ENCODE measurements around the gene NCOA3. TPM values are rescaled to one million over a fixed set of nuclear protein-coding genes. Genes with fewer than 3 reads are reported as not detected.
A peak's percentile ranks its signal among the peaks of the same experiment; 100 is the strongest.

Gene NCOA3
- total RNA-seq, 1 experiment from 2014 or later: 23.3 TPM

DNA sequence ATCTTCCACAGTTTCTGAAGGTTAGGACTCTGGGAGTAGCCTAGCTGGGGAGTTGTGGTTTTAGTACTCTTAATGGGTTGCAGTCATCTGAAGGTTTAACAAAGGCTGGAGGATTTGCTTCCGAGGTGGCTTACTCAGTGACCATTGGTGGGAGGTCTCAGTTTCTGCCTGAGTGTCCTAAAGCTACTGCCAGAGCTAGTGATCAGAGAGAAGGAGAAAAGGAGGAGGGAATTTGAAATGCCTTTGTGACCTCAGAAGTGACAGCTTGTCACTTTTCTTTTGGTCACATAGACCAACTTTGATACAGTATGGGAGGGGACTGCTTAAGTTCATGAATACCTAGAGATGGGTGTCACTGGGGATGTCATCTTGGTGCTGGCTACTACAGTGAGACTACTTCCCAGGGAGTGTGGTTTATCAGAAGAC, 41.3 kb downstream of the NCOA3 start:
- H2BK12ac ChIP-seq (ENCODE audit: insufficient read length, low read depth, low read length): no peak overlapping the region
- peaks cover 2% of the 10 kb centered on the region; the same call in 1 of the 2 replicates for H3K4me1 ChIP-seq (ENCODE audit: insufficient read depth, low read length)
- no peak overlapping the region for H3K4me2 ChIP-seq (ENCODE audit: insufficient read depth, insufficient read length, low read length)
- no peak overlapping the region for H2BK5ac ChIP-seq (ENCODE audit: insufficient read length, low read length)
- H2AK5ac ChIP-seq (ENCODE audit: insufficient read length, low read length): no peak overlapping the region
- no peak overlapping the region for H4K5ac ChIP-seq (ENCODE audit: insufficient read length, low read depth, low read length)
- H4K8ac ChIP-seq (replicated peaks; ENCODE audit: insufficient read length, low read depth, low read length): no peak overlapping the region
- H3T11ph ChIP-seq (ENCODE audit: low read length): no peak overlapping the region
- Mint-ChIP-seq H3K9me3 (no peaks in the 10 kb centered on the region), H3K27ac (peak overlapping the region in 2 of 3 experiments; percentile 11 to 55; a peak in 5 of 7 replicates), H3K4me3 (no peak overlapping the region), H3K27me3 (ENCODE audit: low read depth) (no peaks in the 10 kb centered on the region), H3K36me3 (ENCODE audit: insufficient read depth in 1 of 3, low read depth in 3 of 3) (no peaks in the 10 kb centered on the region; a peak in 1 of 7 replicates), H3K4me1 (peaks cover 38 to 48% of the 10 kb centered on the region in 2 experiments)
- no peak overlapping the region for H2AFZ ChIP-seq (ENCODE audit: low read length)
- no peak overlapping the region for H3K23ac ChIP-seq (ENCODE audit: insufficient read length, low read depth, low read length)
- H3K23me2 ChIP-seq (ENCODE audit: insufficient read length, low read depth, low read length, poor library complexity, severe bottlenecking): no peaks in the 10 kb centered on the region
- H2BK120ac ChIP-seq (ENCODE audit: low read depth, low read length, poor library complexity, severe bottlenecking): no peak overlapping the region
- no peaks in the 10 kb centered on the region for H3K9me3 ChIP-seq (ENCODE audit: control insufficient read depth, low read depth, low read length)
- DNase-seq: no peak
- no peak overlapping the region for H4K91ac ChIP-seq (ENCODE audit: insufficient read length, low read depth, low read length)
- no peaks in the 10 kb centered on the region for H4K20me1 ChIP-seq (ENCODE audit: control insufficient read depth, insufficient read depth, insufficient read length)
- H3K14ac ChIP-seq (ENCODE audit: insufficient read depth, low read length): no peak overlapping the region
- peaks cover 7% of the 10 kb centered on the region; the same call in 1 of the 2 replicates for H3K79me2 ChIP-seq (ENCODE audit: insufficient read depth, low read length)
- no peak overlapping the region for H3K56ac ChIP-seq (ENCODE audit: insufficient read length, low read depth, low read length)
- no peak overlapping the region for H3K27ac ChIP-seq (ENCODE audit: insufficient read length, low read depth, low read length)
- H3K79me1 ChIP-seq (ENCODE audit: insufficient read depth, low read depth, low read length, poor library complexity, severe bottlenecking): peaks cover 9% of the 10 kb centered on the region
- no CpG with 5 or more reads among the region's 1 CpG for WGBS (ENCODE audit: extremely low coverage, insufficient read length, low lambda C conversion rate)
- TF ChIP-seq, protein P1, sequence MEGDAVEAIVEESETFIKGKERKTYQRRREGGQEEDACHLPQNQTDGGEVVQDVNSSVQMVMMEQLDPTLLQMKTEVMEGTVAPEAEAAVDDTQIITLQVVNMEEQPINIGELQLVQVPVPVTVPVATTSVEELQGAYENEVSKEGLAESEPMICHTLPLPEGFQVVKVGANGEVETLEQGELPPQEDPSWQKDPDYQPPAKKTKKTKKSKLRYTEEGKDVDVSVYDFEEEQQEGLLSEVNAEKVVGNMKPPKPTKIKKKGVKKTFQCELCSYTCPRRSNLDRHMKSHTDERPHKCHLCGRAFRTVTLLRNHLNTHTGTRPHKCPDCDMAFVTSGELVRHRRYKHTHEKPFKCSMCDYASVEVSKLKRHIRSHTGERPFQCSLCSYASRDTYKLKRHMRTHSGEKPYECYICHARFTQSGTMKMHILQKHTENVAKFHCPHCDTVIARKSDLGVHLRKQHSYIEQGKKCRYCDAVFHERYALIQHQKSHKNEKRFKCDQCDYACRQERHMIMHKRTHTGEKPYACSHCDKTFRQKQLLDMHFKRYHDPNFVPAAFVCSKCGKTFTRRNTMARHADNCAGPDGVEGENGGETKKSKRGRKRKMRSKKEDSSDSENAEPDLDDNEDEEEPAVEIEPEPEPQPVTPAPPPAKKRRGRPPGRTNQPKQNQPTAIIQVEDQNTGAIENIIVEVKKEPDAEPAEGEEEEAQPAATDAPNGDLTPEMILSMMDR (conservative IDR thresholded peaks at IDR 0.05): no peak
- no peak overlapping the region for H3K4ac ChIP-seq (ENCODE audit: low read depth, low read length)
- no peaks in the 10 kb centered on the region for H3K27me3 ChIP-seq (ENCODE audit: insufficient read depth, low read length)
- H3K18ac ChIP-seq (ENCODE audit: insufficient read length, low read depth, low read length): no peak overlapping the region
- no peak overlapping the region for H2BK15ac ChIP-seq (ENCODE audit: low read depth, low read length)
- H3K9ac ChIP-seq (ENCODE audit: extremely low read depth, insufficient read length, low read length): no peak overlapping the region
- no peak overlapping the region for H2BK20ac ChIP-seq (ENCODE audit: low read depth, low read length, poor library complexity, severe bottlenecking)

Data from H9 (cell line).